DOHH2 (cell line): ENCODE data around the gene KIRREL3.

Experiments
- CTCF ChIP-seq: fragments of 200-600 bp; sonication (generic); IDR thresholded peaks from one replicate; pipeline ENCODE4 v1.5.1; 2014; ENCODE audit warnings: antibody characterized with exemption, mild to moderate bottlenecking, low read depth, low read length; ENCODE audit not compliant: poor library complexity, severe bottlenecking
- EZH2phosphoT487 ChIP-seq: fragments of 200-600 bp; sonication (generic); IDR thresholded peaks from 2 replicates; pipeline ENCODE4 v1.6.1; 2017; ENCODE audit warnings: borderline replicate concordance, mild to moderate bottlenecking, antibody characterized with exemption, low read length, moderate library complexity, mixed read lengths

DNA sequence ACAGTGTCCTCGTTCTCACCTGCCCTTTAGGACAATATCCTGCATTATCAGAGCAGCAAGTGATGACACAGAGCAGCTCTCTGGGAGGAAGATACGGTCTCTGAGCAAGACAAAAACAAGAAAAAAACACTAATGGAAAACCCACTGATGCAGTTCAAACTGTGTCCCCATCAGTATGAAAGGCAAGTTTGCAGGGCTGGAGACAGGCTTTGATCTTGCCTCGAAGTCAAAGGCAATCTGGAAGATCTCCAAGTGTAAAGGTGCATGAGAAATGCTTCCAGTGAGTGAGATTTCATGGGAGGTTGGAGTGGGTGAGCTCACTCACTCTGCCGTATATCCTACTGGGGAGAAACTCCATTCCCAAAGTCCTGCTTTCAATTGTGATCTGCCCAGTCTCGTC lies 157.5 kb downstream of the KIRREL3 start:
- TF ChIP-seq CTCF (no peak), EZH2phosphoT487 (no peak)
